AG09309 (cell line): Measurements from ENCODE around the gene FRMD3.

Source experiments
- DNase-seq: peaks from one replicate; pipeline ENCODE4 v3.0.0-alpha.2; 2010; ENCODE audit warnings: low read depth
- H3K4me3 ChIP-seq: 2 replicates; pipeline ENCODE4 v1.5.1; 2011; ENCODE audit warnings: mild to moderate bottlenecking, low read depth, low read length, moderate library complexity; ENCODE audit not compliant: control insufficient read depth
- CTCF ChIP-seq: IDR thresholded peaks from 2 replicates; pipeline ENCODE4 v1.5.1; 2011; ENCODE audit warnings: mild to moderate bottlenecking, low read depth, low read length, inconsistent platforms; ENCODE audit not compliant: insufficient read depth, control insufficient read depth; ENCODE audit errors: missing control alignments

Gene FRMD3

GRCh38 chr9:83307066-83307724, 231.0 kb downstream of the FRMD3 start:
- DNase-seq: no peak
- TF ChIP-seq CTCF: no peak
- H3K4me3 ChIP-seq: no peak overlapping the region

- no peak overlapping the region for H3K4me3 ChIP-seq
- no peak for TF ChIP-seq CTCF
- DNase-seq: peak; percentile 71
Measured at GRCh38 chr9:83304686-83305085, 233.5 kb downstream of the FRMD3 start.

GRCh38 chr9:83299571-83299970, 238.6 kb downstream of the FRMD3 start:
- no peak for DNase-seq
- no peak overlapping the region for H3K4me3 ChIP-seq

GRCh38 chr9:83299094-83299493, 239.1 kb downstream of the FRMD3 start:
- TF ChIP-seq CTCF: no peak
- no peak for DNase-seq
- no peak overlapping the region for H3K4me3 ChIP-seq

More at GRCh38 chr9:83299571-83299970, 238.6 kb downstream of the FRMD3 start:
- no peak for TF ChIP-seq CTCF

GRCh38 chr9:83296123-83296522, 242.1 kb downstream of the FRMD3 start:
- TF ChIP-seq CTCF: no peak
- no peak overlapping the region for H3K4me3 ChIP-seq
- DNase-seq: no peak

GRCh38 chr9:83294816-83295215, 243.4 kb downstream of the FRMD3 start:
- DNase-seq: no peak
- no peak for TF ChIP-seq CTCF
- H3K4me3 ChIP-seq: no peak overlapping the region
